ENCODE data around the gene CEP70.
"Not testable (repeated sequence)": the region's sequence is repeated elsewhere in the genome, so short reads cannot be mapped to it uniquely, and the experiment has no call there.

The CEP70 gene

DNA sequence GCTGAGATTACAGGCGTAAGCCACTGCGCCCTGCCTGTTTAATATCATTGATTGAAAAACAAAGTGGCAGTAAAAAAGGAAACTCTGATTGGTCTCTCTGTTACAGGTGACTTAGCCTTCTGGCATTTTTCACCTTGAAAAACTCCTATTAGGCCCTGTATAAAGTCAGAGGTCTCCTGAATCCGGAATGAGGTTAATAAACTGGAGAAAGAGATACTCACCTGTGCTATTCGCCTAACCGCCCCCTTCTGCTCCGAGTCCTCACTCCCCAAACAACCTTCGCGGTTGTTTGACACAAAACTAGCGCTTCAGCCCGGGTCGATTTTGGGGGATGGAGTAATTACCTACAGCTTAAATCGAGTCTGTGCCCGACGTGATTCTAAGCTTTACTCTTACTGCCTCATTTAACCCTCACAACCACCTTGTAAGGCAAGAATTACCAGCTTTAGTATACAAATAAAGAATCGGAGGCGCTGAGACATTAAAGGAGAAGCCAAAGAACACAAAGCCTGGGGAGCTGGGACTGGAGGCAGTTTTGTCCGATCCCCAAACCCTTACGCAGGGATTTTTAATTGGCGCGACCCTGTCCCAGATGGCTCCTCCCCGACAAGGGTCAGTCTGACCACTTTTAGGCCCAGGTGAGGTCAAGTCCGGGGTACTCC, 441 bp downstream of the CEP70 start:
- DNase-seq (ENCODE audit: low spot score) = no peak

DNA sequence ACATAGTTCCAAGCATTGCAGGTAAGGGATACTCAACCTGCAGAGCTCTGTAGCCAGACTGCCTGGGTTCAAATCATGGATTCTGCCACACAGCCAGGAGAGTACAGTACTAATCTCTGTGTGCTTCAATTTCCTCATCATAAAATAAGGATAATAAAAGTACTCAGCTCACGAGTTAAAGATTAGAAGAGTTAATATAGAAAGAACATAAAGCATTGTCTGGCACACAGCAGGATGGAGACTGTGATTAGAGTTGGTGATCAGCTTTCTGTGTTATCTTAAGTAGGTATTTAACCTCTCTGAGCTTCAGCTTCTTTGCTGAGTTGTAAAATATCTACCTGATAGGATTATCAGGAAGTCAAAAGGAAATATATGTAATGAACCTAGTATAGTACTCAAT, 2.7 kb downstream of the CEP70 start:
- no peak for DNase-seq (ENCODE audit: low spot score)

DNA sequence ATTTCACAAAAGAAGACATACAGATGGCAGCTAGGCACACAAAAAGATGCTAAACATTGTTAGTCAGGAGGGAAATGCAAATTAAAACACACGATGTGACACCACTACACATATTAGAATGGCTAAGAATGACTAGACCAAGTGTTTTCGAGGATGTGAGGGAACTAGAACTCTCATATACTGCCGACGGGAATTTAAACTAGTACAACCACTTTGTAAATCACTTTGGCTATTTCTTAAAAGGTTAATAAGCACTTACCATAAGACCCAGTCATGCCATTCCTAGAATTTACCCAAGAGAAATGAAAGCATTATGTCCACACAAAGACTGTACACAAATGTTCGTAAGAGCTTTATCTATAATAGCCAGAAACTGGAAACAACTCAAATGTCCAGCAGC, 5.6 kb downstream of the CEP70 start:
- no peak for DNase-seq (ENCODE audit: low spot score)

- DNase-seq (ENCODE audit: low spot score) = no peak
These were observed 6.7 kb downstream of the CEP70 start for GRCh38 chr3:138587374-138587773.

GRCh38 chr3:138578961-138579574, 15.0 kb downstream of the CEP70 start:
- no peak for DNase-seq (ENCODE audit: low spot score)

- no peak for DNase-seq (ENCODE audit: low spot score)
These were observed 15.9 kb downstream of the CEP70 start for GRCh38 chr3:138578141-138578540.

DNA sequence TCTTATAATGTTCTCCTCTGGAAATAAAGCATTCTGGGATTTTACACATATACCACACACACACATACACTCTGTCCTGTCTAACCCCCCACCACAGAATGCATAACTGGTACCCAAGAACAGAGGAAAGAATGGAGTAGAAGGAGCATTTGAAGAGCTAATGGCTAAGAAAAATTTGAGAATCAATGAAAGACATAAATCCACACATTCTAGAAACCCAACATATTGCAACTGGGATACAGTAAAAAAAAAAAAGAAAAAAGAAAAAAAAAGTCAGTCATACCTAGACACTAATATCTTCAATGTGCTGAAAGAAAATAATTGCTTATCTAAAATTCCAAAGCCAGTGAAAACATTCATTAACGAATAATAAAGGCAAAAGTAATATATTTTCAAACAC, 20.9 kb downstream of the CEP70 start:
- no peak for DNase-seq (ENCODE audit: low spot score)

DNA sequence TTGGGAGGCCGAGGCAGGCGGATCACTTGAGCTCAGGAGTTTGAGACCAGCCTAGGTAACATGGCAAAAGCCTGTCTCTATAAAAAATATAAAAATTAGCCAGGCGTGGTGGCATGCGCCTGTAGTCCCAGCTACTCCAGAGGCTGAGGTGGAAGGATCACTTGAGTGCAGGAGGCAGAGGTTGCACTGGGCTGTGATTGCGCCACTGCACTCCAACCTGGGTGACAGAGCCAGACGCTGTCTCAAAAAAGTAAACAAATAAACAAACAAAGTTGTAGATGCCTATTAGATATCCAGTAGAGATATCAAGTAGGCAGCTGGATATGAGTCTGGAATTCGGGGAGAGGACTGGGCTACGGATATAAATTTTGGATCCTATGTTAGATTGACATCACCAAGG, 24.4 kb downstream of the CEP70 start:
- not testable (repeated sequence) for DNase-seq (ENCODE audit: low spot score)

GRCh38 chr3:138569090-138569489, 25.0 kb downstream of the CEP70 start:
- DNase-seq (ENCODE audit: low spot score) = no peak

DNA sequence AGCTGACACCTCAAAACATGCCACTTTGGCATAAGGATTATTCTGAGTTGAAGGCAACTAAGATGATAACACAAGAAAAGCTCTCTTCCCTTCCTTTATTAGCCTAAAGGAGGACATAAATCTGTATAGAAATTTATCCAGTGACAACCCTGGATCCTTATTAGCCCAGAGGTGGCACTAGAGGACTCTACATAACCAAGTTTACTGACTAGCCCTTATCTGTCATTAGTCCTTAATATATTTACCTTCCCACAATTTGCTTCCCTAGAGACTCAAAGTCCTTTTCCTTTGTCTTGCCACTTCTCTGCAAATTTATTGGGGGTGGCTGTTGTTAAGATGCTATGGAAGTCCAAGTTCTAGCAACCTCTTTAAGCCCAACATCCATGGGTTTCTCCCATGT, 26.7 kb downstream of the CEP70 start:
- no peak for DNase-seq (ENCODE audit: low spot score)

DNA sequence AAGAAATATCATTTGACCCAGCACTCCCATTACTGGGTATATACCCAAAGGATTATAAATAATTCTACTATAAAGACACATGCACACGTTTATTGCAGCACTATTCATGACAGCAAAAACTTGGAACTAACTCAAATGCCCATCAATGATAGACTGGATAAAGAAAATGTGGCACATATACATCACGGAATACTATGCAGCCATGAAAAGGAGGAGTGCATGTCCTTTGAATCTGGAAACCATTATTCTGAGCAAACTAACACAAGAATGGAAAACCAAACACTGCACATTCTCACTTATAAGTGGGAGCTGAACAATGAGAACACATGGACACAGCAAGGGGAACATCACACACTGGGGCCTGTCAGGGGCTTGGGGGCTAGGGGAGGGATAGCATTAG, 27.8 kb downstream of the CEP70 start:
- not testable (repeated sequence) for DNase-seq (ENCODE audit: low spot score)

DNA sequence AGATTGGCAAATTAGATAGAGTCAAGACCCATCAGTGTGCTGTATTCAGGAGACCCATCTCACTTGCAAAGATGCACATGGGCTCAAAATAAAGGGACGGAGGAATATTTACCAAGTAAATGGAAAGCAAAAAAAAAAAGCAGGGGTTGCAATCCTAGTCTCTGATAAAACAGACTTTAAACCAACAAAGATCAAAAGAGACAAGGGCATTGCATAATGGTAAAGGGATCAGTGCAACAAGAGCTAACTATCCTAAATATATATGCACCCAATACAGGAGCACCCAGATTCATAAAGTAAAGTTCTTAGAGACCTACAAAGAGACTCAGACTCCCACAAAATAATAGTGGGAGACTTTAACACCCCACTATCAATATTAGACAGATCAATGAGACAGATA, 31.2 kb downstream of the CEP70 start:
- not testable (repeated sequence) for DNase-seq (ENCODE audit: low spot score)

GRCh38 chr3:138560501-138560900, 33.6 kb downstream of the CEP70 start:
- no peak for DNase-seq (ENCODE audit: low spot score)

GRCh38 chr3:138559134-138559533, 34.9 kb downstream of the CEP70 start:
- DNase-seq (ENCODE audit: low spot score) = no peak

GRCh38 chr3:138554775-138555174, 39.3 kb downstream of the CEP70 start:
- not testable (repeated sequence) for DNase-seq (ENCODE audit: low spot score)

DNA sequence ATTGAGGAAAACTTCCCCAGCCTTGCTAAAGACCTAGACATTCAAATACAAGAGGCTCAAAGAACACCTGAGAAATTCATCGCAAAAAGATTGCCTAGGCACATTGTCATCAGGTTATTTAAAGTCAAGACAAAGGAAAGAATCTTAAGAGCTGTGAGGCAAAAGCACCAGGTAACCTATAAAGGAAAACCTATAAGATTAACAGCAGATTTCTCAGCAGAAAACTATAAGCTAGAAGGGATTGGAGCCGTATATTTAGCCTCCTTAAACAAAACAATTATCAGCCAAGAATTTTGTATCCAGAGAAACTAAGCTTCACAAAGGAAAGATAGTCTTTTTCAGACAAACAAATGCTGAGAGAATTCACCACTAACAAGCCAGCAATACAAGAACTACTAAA, 43.1 kb downstream of the CEP70 start:
- not testable (repeated sequence) for DNase-seq (ENCODE audit: low spot score)

DNA sequence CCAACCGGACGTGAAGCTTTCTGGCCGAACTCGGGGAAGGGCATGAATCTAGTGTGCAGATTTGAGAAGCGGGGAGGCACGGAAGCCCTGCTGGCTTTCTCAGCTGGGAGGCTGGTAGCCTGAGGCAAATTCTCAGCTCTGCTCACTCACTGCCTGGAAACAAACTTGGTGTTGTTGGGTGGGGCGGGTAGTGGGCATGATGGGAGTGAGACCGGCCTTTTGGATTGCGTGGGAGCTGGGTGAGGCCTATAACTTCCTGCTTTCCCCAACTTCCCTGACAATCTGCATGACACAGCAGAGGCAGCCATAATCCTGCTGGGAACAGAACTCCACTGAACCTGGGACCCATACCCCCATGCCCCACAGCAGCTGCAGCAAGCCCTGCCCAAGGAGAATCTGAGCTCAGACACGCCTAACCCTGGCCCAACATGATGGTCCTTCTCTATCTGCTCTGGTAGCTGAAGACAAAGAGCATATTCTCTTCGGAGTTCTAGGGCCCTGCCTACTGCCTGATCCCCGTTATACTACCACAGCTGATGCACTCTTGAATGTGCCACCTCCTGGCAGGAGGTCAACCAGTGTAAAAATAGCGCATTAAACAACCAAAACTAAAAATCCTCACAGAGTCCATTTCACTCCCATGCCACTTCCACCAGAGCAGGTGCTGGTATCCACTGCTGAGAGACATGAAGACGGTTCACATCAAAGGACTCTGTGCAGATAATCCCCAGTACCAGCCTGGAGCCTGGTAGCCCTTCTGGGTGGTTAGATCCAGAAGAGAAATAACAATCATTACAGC, 44.7 kb downstream of the CEP70 start:
- no peak for DNase-seq (ENCODE audit: low spot score)

DNA sequence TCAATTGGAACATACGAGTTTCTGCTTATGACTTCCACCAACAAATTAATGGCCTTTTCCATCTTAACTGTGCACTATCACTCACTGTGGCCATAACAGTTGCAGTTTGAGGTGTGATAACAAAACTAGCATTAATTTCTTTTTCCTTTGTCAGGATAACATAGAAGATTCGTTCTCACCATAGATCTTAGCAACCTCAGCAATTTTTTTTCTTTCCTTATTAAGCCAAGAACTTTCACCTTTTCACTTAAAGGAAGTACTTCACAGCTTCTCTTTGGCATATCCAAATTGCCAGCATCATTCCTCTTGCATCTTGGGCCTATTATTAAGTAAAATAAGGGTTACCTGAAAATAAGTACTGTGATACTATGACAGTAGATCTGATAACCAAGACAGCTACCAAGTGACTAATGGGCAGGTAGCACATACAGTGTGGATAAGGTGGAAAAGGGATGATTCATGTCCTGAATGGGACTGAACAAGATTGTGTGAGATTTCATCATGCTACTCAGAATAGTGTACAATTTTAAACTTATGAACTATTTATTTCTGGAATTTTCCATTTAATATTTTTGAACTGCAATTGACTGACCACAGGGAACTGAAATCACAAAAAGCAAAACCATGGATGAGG, 46.6 kb downstream of the CEP70 start:
- no peak for DNase-seq (ENCODE audit: low spot score)

DNA sequence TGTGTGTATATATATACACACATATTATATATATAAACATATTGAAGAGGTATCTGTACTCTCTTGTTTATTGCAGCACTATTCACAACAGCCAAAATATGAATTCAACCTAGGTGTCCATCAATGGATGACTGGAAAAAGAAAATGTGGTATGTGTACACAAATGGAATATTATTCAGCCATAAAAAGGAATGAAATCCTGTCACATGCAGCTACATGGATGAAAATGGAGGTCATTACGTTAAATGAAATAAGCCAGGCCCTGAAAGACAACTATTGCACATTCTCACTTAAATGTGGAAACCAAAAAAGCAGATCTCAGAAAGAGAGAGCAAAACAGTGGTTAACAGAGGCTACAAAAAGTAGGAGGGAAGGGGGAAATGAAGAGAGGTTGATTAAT, 49.5 kb downstream of the CEP70 start:
- DNase-seq (ENCODE audit: low spot score) = no peak

DNA sequence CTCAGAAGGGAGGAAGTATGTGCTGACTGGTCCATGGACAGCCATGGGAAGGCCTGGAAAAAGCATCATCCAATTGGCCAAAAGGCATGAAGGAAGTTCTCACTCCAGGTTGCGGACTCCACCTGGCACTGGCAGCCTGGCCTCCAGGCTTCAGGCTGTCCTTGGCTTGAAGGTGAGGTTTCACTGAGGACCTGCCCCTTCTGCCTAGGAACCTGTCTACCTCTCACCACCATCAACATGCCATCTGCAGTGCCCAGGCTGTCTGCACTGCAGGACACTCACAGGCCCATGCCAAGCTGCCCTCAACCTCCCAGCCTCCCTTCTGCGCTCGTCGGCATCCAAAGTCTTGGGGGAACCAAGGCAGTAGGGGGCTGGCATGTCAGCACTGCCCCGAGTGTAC, 51.1 kb downstream of the CEP70 start:
- DNase-seq (ENCODE audit: low spot score) = no peak

- DNase-seq (ENCODE audit: low spot score) = no peak
These were observed 54.7 kb downstream of the CEP70 start for GRCh38 chr3:138539352-138539751.

- DNase-seq (ENCODE audit: low spot score) = not testable (repeated sequence)
These were observed 72.6 kb downstream of the CEP70 start for GRCh38 chr3:138521445-138521844.

Data from putamen (tissue), 1 donor.